SHP77 treated with DMSO at 0.1 percent for 48 hours (cell line): ENCODE data around the gene YOD1.

ENCODE experiments used
- DNase-seq: peaks from one replicate; lab custom pipeline; 2025; lab: John Stamatoyannopoulos, UW

YOD1 gene

DNA sequence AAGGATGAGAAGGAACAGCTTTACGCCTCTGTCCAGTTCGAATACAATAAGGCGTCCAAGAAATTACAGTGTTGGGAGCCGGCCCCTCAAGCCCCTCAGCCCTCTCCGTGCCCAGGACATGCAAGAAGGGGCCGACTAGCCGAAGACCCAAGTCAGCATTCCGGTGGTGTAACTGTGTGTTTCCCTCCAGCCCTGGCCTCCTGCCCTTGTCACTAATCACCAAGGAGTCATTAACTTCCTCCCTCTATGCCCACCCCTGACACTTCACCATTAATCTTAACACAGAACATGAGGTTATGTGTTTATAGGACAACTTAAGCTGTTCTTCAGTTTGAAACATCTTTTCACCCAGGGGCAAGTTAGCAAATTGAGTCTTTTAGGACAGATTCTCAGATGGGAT lies 21.2 kb upstream of the YOD1 start:
- DNase-seq: no peak

DNA sequence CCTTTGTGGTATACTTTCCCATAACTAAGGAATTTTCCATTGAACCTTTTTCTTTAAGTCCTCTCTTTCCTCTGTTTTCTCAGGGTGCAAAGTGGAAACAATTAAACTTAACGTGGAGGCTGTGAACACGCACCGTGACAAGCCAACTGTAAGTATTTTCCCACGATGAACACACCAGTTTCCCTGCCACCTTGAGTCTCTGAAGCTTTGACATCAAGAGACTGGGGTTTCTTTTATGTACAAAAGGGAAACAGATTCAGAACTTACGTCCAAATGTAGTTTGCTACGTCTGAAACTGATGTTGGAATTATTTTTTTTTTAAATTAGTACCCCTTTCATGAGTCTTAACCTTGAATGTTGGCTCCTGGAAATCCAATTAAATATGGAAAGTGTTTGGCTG lies 20.4 kb upstream of the YOD1 start:
- no peak for DNase-seq

GRCh38 chr1:207070811-207071210 lies 19.8 kb upstream of the YOD1 start:
- no peak for DNase-seq

- no peak for DNase-seq
Measured at GRCh38 chr1:207069858-207070506, 19.0 kb upstream of the YOD1 start.

- no peak for DNase-seq
Measured at GRCh38 chr1:207069061-207069460, 18.1 kb upstream of the YOD1 start.

- DNase-seq: no peak
Measured at GRCh38 chr1:207067665-207068064, 16.7 kb upstream of the YOD1 start.

- DNase-seq: no peak
Measured at GRCh38 chr1:207067185-207067584, 16.2 kb upstream of the YOD1 start.

DNA sequence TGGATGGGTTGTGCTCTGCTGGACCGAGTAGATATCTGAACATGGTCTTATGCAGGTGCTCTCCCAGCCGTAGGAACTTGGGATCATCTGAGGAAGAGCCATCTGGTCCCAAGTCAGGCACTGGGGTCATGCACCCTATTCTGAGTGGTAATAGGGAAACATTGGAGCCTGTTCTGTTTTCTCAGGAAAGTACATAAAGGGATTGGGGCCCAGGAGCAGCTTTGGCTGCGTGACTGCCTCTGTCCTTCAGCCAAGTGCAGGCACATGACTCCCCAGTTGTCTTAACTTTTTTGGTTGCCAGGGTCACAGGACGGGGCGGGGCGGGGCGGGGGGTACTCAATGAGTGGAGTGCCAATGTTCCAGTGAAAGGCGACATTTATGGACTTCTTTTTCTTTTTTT lies 13.6 kb upstream of the YOD1 start:
- no peak for DNase-seq

GRCh38 chr1:207063014-207063413 lies 12.0 kb upstream of the YOD1 start:
- DNase-seq: no peak

DNA sequence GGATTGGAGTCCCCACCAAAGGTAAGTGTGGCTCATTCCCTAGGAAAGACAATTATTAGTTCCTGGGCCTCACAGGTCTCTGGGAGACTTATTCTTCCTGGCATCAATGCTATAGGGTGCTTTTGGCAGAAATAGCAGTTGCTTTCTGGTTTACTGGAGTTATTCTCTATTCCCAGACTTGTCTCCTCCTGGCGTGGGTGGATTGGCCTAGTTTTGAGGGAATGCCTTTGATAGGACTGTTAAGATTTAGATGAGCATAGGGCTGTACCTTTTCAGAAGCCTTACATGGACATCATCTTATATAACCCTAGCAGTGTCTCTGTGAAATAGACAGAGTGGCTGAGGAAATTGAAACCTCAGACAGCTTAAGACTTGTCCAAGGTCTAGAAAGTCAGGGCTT lies 11.1 kb upstream of the YOD1 start:
- no peak for DNase-seq

DNA sequence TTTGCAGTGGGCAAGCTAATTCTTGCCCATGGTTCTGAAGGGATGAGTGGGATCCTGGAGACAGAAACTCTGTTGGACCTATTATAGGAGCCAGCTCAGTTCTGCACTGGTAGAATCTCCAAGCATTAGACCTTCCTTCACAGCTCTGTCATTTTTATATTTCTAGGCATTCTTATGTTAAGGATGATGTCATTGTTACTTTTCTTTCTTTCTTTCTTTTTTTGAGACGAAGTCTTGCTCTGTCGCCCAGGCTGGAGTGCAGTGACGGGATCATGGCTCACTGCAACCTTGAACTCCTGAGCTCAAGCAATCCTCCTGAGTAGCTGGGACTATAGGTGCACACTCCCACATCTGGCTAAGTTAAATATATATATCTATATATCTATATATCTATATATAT lies 9.6 kb upstream of the YOD1 start:
- no peak for DNase-seq

GRCh38 chr1:207059881-207060280 lies 8.9 kb upstream of the YOD1 start:
- no peak for DNase-seq

- DNase-seq: no peak
Measured at GRCh38 chr1:207058878-207059867, 8.2 kb upstream of the YOD1 start.

DNA sequence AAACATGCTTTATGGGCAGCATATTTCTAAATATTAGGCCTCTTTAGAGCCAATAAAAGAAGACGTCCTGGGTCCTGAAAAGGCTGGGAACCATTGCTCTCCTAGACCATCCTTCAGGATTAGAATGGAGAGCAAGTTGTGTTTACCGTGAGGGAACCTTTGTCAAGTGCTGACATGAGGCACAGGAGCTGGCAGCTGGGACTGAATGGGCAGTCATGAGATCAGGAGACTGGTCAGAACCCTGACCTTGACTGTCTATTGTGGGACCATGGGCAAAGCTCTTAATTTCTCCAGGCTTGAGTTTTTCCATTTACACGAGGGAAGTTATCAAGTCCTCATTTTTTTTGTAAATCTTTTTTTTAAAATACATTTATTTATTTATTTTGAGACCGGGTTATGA lies 7.2 kb upstream of the YOD1 start:
- no peak for DNase-seq

- DNase-seq: no peak
Measured at GRCh38 chr1:207056673-207057072, 5.7 kb upstream of the YOD1 start.

- no peak for DNase-seq
Measured at GRCh38 chr1:207055386-207056001, 4.5 kb upstream of the YOD1 start.

DNA sequence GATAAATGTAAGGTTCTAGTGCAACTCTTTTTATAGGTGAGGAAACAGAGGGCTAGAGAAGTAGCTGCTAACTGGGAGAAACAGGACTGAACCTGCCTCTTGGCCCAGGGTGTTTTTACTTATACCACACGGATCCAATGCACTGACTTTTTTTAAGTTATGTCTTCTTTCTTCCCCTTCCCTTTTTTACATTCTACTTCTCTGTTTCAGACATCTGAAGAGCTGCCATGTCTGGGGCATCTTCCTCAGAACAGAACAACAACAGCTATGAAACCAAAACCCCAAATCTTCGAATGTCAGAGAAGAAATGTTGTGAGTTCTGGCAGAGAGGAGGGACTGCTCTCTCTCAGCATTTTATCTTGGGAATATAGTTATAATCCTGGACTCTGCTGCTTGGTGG lies 3.5 kb upstream of the YOD1 start:
- no peak for DNase-seq

- peak; percentile 96 for DNase-seq
Measured at GRCh38 chr1:207052911-207053769, 2.1 kb upstream of the YOD1 start, which contains the start of gene PFKFB2. Gene PFKFB2 (plus strand): TSS chr1:207053275. CDS start chr1:207054718, 1,443 bp downstream.

DNA sequence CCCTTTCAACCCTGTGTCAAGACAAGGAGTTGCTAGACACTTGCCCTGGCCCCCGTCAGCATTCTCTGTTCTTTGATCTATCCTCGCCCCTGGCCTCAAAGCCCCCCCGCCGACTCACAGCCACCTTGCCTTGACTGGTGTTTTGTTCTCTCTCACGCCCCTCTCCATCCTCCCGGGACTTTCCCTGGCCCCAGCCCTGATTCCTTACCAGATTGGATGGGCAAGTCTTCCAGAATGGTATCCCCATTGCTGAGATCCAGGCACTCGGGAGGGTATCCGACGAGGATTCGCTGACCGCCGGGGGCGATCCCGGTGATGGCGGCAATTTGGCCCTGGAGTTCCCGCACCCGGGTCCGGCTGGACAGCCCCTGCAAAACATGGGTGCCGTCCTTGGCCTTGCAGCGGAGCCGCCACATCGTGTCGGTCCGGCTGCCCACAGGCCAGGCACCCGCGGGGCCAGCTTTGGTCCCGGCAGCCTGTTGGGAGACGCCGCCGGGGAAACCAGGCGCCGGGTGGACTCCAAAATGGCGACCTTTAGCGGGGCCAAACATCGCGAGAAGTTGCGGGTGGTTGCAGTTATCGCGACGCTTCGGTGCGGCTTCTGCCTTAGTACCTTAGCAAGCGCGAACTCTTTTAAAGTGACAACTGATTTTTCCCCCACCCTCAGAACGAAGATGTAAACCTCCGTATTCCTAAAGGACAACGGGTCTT lies 373 bp downstream of the YOD1 start:
- DNase-seq: peak; percentile 84

GRCh38 chr1:207049974-207050391 lies 1.0 kb downstream of the YOD1 start:
- peak; percentile 3 for DNase-seq

DNA sequence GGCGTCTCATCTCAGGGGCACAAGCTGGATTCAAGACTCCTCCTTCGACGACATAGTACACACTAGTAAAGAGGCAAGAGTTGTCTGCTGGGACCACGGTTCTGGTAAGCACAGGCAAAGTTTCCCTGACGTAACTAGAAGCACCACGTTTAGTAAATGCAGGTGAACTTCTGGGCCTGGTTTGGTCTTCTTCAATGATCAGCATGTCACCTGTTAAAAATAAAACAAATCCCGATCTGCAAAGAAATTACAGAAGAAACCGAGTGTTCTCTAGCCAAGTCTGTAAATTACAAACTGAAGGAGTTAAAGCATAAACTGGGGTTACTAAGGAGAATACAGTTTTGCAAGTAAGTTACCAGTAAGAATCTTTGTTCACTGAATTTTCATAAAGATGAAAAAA lies 1.5 kb downstream of the YOD1 start:
- no peak for DNase-seq
